ENCODE results near the gene DNAH17.

DNAH17 gene, protein sequence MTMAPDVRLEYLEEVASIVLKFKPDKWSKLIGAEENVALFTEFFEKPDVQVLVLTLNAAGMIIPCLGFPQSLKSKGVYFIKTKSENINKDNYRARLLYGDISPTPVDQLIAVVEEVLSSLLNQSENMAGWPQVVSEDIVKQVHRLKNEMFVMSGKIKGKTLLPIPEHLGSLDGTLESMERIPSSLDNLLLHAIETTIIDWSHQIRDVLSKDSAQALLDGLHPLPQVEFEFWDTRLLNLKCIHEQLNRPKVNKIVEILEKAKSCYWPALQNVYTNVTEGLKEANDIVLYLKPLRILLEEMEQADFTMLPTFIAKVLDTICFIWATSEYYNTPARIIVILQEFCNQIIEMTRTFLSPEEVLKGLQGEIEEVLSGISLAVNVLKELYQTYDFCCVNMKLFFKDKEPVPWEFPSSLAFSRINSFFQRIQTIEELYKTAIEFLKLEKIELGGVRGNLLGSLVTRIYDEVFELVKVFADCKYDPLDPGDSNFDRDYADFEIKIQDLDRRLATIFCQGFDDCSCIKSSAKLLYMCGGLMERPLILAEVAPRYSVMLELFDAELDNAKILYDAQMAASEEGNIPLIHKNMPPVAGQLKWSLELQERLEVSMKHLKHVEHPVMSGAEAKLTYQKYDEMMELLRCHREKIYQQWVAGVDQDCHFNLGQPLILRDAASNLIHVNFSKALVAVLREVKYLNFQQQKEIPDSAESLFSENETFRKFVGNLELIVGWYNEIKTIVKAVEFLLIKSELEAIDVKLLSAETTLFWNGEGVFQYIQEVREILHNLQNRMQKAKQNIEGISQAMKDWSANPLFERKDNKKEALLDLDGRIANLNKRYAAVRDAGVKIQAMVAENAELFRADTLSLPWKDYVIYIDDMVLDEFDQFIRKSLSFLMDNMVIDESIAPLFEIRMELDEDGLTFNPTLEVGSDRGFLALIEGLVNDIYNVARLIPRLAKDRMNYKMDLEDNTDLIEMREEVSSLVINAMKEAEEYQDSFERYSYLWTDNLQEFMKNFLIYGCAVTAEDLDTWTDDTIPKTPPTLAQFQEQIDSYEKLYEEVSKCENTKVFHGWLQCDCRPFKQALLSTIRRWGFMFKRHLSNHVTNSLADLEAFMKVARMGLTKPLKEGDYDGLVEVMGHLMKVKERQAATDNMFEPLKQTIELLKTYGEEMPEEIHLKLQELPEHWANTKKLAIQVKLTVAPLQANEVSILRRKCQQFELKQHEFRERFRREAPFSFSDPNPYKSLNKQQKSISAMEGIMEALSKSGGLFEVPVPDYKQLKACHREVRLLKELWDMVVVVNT (N-terminal part only)

GRCh38 chr17:78577296-78577695 is at the start of gene DNAH17:
Gene DNAH17, minus strand, starts transcription at chr17:78577396. Its CDS starts 2,339 bp downstream, at chr17:78575057.
- no peaks in the 10 kb centered on the region for H3K9me3 ChIP-seq (ENCODE audit: control insufficient read depth, insufficient read depth, low read length)
- H3K4me1 ChIP-seq (ENCODE audit: insufficient read depth, low read length) = no peaks in the 10 kb centered on the region

DNA sequence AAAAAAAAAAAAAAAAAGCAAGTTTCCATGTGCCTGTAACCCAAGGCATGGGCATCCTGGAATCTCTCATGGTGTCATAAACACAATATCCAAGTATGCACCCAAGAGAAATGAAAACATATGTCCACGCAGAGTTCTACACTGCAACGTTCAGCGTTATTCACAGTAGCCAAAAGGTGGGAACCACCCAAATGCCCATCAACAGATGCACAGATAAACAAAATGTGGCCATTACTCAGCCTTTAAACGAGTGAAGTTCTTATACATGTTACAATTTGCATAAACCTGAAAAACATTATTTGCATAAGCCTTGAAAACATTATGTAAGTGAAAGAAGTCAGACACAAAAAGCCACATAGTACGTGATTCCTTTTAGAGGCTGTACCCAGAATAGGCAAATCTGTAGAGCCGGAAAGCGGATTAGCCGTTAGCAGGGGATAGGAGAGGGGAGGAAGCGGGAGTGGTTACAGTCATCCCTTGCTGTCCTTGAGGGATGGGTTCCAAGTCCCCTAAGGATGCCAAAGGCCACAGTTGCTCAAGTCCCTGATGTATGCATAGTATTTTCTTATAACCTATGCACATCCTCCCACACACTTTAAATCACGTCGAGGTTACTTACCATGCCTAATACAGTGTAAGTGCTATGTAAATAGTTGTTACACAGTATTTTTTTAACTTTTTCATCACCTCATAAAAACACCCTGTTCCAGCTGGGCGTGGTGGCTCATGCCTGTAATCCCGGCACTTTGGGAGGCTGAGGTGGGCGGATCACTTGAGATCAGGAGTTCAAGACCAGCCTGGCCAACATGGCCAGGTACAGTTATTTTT is 47.3 kb upstream of the DNAH17 start:
- Histone ChIP-seq H3K9ac (ENCODE audit: low read depth, low read length) (no peak overlapping the region), H3K36me3 (ENCODE audit: insufficient read depth, low read length) (no peaks in the 10 kb centered on the region), H3K9me3 (ENCODE audit: control insufficient read depth, insufficient read depth, low read length) (no peaks in the 10 kb centered on the region), H3K4me1 (ENCODE audit: insufficient read depth, low read length) (no peaks in the 10 kb centered on the region)

More at GRCh38 chr17:78577296-78577695, at the start of gene DNAH17:
- Histone ChIP-seq H3K9ac (ENCODE audit: low read depth, low read length) (no peak within 1 kb of the TSS), H3K36me3 (ENCODE audit: insufficient read depth, low read length) (no peaks in the 10 kb centered on the region)

DNA sequence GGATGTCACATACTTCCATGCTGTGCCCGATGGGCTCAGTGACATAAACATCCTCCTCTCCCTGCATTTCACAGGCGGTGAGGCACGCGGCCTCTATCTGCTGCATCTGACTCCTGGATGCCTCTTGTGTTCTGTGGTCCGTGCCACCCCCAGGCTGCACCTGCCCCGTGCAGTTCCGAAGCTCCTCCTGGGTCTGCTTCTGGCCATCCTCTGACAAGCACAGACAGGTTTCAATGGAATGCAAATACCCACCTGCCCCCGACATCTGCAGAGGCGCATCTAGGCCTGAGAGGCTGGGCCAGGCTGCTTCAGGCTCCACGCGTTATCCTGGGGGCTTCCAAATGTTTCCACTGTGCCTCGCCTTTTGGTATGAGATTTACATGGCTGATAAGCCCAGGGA is 46.3 kb upstream of the DNAH17 start:
- Histone ChIP-seq H3K36me3 (ENCODE audit: insufficient read depth, low read length) (no peaks in the 10 kb centered on the region), H3K9ac (ENCODE audit: low read depth, low read length) (no peak overlapping the region), H3K9me3 (ENCODE audit: control insufficient read depth, insufficient read depth, low read length) (no peaks in the 10 kb centered on the region), H3K4me1 (ENCODE audit: insufficient read depth, low read length) (no peaks in the 10 kb centered on the region)

DNA sequence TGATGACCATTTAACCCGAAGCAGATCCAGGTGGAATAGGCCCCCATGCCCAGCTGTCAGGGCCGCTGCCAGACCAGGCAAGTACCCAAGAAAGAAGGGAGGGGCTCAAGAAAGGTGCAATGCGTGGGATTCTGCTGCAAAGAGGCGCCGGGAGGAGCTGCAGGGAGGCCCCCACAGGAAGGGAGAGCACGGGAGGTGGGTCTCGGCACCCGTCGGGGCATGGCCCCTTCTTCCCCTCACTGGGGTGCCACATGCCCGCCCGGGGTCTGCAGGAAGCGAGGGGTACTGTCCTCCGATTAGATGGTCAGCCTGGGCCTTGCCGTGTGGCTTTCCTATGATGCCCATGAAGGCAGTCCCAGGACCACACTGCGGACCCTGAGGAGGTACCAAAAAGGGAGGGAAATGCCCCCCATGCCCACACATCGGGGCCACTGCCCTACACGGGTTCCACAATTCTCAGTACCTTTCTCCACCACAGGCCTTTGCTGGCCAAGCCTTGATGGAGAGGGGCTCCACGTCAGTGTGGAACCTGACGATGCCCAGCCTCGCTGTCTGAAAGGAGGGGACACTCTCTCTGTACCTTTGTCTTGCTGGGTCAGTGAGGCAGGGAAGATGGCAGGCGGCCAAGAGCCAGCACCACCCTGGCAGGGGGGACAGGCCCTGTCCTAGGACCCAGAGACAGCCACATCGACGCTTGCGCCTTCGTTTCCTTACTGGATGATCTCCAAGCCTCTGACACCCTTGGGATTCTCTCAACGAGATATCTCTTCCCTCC is 45.5 kb upstream of the DNAH17 start:
- Histone ChIP-seq H3K36me3 (ENCODE audit: insufficient read depth, low read length) (no peaks in the 10 kb centered on the region), H3K9ac (ENCODE audit: low read depth, low read length) (no peak overlapping the region), H3K4me1 (ENCODE audit: insufficient read depth, low read length) (no peaks in the 10 kb centered on the region), H3K9me3 (ENCODE audit: control insufficient read depth, insufficient read depth, low read length) (no peaks in the 10 kb centered on the region)

DNA sequence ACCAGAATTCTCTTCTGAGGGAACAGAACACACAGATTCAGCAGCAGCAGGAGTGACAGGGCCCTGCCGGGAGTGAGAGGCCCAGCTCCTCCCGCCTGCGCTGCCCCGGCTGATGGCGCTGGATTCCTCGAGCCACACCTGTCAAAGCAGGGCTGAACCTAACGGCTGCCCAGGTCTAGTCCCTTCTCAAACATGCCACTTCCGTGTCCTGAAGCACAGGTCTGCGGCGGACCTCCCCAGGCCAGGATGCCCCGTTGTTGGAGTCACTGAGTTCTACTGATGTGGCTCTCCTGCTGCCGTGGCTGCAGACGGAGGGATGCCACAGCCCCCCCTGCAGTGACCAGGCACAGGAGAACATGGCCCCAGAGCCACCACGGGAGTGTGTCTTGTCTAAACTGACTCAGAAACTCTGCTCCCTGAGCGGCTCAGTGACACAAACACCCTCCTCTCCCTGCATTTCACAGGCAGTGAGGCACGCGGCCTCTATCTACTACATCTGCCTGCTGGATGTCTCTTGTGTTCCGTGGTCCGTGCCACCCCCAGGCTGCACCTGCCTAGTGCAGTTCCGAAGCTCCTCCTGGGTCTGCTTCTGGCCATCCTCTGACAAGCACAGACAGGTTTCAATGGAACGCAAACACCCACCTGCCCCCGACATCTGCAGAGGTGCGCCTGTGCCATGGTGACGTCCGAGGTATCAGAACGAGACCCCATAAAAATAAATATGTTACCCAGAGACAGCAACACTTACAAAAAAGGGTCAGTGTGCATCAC is 44.7 kb upstream of the DNAH17 start:
- H3K4me1 ChIP-seq (ENCODE audit: insufficient read depth, low read length) = no peaks in the 10 kb centered on the region
- no peak overlapping the region for H3K9ac ChIP-seq (ENCODE audit: low read depth, low read length)
- no peaks in the 10 kb centered on the region for H3K9me3 ChIP-seq (ENCODE audit: control insufficient read depth, insufficient read depth, low read length)
- no peaks in the 10 kb centered on the region for H3K36me3 ChIP-seq (ENCODE audit: insufficient read depth, low read length)

- Histone ChIP-seq H3K4me1 (ENCODE audit: insufficient read depth, low read length) (no peaks in the 10 kb centered on the region), H3K9ac (ENCODE audit: low read depth, low read length) (no peak overlapping the region), H3K36me3 (ENCODE audit: insufficient read depth, low read length) (no peaks in the 10 kb centered on the region), H3K9me3 (ENCODE audit: control insufficient read depth, insufficient read depth, low read length) (no peaks in the 10 kb centered on the region)
Measured at GRCh38 chr17:78620099-78620498, 42.9 kb upstream of the DNAH17 start.

- H3K9me3 ChIP-seq (ENCODE audit: control insufficient read depth, insufficient read depth, low read length) = no peaks in the 10 kb centered on the region
- H3K4me1 ChIP-seq (ENCODE audit: insufficient read depth, low read length) = no peaks in the 10 kb centered on the region
- no peak overlapping the region for H3K9ac ChIP-seq (ENCODE audit: low read depth, low read length)
- H3K36me3 ChIP-seq (ENCODE audit: insufficient read depth, low read length) = no peaks in the 10 kb centered on the region
Measured at GRCh38 chr17:78619334-78619733, 42.1 kb upstream of the DNAH17 start.

GRCh38 chr17:78618264-78619066 is 41.3 kb upstream of the DNAH17 start:
- H3K36me3 ChIP-seq (ENCODE audit: insufficient read depth, low read length) = no peaks in the 10 kb centered on the region
- no peaks in the 10 kb centered on the region for H3K4me1 ChIP-seq (ENCODE audit: insufficient read depth, low read length)
- H3K9ac ChIP-seq (ENCODE audit: low read depth, low read length) = no peak overlapping the region
- H3K9me3 ChIP-seq (ENCODE audit: control insufficient read depth, insufficient read depth, low read length) = no peaks in the 10 kb centered on the region

- H3K4me1 ChIP-seq (ENCODE audit: insufficient read depth, low read length) = no peaks in the 10 kb centered on the region
- H3K9me3 ChIP-seq (ENCODE audit: control insufficient read depth, insufficient read depth, low read length) = no peaks in the 10 kb centered on the region
- H3K36me3 ChIP-seq (ENCODE audit: insufficient read depth, low read length) = no peaks in the 10 kb centered on the region
- H3K9ac ChIP-seq (ENCODE audit: low read depth, low read length) = no peak overlapping the region
Measured at GRCh38 chr17:78617511-78618061, 40.4 kb upstream of the DNAH17 start.

GRCh38 chr17:78616946-78617345 is 39.8 kb upstream of the DNAH17 start:
- Histone ChIP-seq H3K4me1 (ENCODE audit: insufficient read depth, low read length) (no peaks in the 10 kb centered on the region), H3K9ac (ENCODE audit: low read depth, low read length) (no peak overlapping the region), H3K9me3 (ENCODE audit: control insufficient read depth, insufficient read depth, low read length) (no peaks in the 10 kb centered on the region), H3K36me3 (ENCODE audit: insufficient read depth, low read length) (no peaks in the 10 kb centered on the region)

GRCh38 chr17:78615631-78616030 is 38.4 kb upstream of the DNAH17 start:
- Histone ChIP-seq H3K9ac (ENCODE audit: low read depth, low read length) (no peak overlapping the region), H3K4me1 (ENCODE audit: insufficient read depth, low read length) (peaks cover 10% of the 10 kb centered on the region; the same call in 1 of the 2 replicates), H3K36me3 (ENCODE audit: insufficient read depth, low read length) (no peaks in the 10 kb centered on the region), H3K9me3 (ENCODE audit: control insufficient read depth, insufficient read depth, low read length) (no peaks in the 10 kb centered on the region)

GRCh38 chr17:78613416-78613815 is 36.2 kb upstream of the DNAH17 start:
- peaks cover 10% of the 10 kb centered on the region; the same call in 1 of the 2 replicates for H3K4me1 ChIP-seq (ENCODE audit: insufficient read depth, low read length)
- no peaks in the 10 kb centered on the region for H3K9me3 ChIP-seq (ENCODE audit: control insufficient read depth, insufficient read depth, low read length)
- H3K9ac ChIP-seq (ENCODE audit: low read depth, low read length) = no peak overlapping the region
- no peaks in the 10 kb centered on the region for H3K36me3 ChIP-seq (ENCODE audit: insufficient read depth, low read length)

Data from ES-I3 (cell line).